ENCODE results near the gene MED13L. TPM values are rescaled to one million over a fixed set of nuclear protein-coding genes. Genes with fewer than 3 reads are reported as not detected.

MED13L gene
- total RNA-seq, 4 donors from 2014 or later: 168 to 349 (median 246) TPM

DNA sequence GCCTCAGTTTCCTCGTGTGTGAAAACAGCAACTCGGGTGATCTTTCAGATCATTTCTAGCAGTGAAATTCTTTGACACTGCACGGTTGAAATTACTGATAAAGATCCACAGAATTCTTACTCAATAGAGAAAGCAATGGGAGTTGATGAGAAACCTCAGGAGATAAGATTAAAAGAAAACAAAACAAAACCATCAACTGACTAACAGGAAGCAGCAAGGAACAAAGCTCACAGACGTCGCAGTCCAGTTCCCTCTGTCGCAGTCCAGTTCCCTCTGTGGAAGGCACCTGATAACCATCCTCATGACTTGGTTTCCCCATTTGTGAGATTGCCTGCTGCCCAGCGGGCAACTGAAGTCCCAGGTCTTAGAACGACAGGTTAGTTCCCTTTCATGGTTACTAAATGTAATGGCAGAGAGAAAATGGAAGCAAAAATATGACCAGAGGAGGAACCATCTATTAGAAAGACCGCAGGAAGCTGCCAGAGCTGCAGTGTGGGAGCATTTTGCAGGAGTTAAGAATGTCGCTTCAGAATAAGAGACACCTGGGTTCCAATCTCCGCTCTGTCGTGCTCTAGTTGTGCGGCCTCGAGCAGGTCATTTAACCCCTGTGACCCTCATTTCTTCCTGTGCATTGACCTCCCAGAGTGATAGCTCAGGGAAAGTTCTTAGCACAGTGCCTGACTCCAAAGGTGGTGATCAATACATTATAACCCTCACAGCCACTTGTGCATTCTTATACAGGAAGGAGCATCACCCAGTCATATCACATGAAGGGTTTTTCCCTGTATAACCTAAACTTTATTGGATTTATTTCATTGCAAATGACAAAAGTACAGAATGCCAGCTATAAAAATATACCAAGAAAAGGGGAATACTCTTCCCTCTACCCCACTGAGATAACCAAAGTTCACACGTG is 5.1 kb upstream of the MED13L start:
- no peaks in the 10 kb centered on the region for H3K27me3 ChIP-seq
- H3K27ac ChIP-seq: no peak overlapping the region
- intact Hi-C loops (cut with DNase I): no loop called here
- no peaks in the 10 kb centered on the region for H3K36me3 ChIP-seq
- 75 to 78% methylated on average over 15 of the region's 15 CpGs for WGBS, 2 donors
- TF ChIP-seq POLR2A (IDR thresholded peaks at IDR 0.05): no peak
- TF ChIP-seq, protein P1, sequence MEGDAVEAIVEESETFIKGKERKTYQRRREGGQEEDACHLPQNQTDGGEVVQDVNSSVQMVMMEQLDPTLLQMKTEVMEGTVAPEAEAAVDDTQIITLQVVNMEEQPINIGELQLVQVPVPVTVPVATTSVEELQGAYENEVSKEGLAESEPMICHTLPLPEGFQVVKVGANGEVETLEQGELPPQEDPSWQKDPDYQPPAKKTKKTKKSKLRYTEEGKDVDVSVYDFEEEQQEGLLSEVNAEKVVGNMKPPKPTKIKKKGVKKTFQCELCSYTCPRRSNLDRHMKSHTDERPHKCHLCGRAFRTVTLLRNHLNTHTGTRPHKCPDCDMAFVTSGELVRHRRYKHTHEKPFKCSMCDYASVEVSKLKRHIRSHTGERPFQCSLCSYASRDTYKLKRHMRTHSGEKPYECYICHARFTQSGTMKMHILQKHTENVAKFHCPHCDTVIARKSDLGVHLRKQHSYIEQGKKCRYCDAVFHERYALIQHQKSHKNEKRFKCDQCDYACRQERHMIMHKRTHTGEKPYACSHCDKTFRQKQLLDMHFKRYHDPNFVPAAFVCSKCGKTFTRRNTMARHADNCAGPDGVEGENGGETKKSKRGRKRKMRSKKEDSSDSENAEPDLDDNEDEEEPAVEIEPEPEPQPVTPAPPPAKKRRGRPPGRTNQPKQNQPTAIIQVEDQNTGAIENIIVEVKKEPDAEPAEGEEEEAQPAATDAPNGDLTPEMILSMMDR (IDR thresholded peaks at IDR 0.05): no peak
- peaks cover 0 to 5% of the 10 kb centered on the region in 2 donors for H3K4me1 ChIP-seq
- no peak for DNase-seq
- H3K4me3 ChIP-seq (replicated peaks in 1 of 3): no peak overlapping the region
- no peaks in the 10 kb centered on the region for H3K9me3 ChIP-seq

DNA sequence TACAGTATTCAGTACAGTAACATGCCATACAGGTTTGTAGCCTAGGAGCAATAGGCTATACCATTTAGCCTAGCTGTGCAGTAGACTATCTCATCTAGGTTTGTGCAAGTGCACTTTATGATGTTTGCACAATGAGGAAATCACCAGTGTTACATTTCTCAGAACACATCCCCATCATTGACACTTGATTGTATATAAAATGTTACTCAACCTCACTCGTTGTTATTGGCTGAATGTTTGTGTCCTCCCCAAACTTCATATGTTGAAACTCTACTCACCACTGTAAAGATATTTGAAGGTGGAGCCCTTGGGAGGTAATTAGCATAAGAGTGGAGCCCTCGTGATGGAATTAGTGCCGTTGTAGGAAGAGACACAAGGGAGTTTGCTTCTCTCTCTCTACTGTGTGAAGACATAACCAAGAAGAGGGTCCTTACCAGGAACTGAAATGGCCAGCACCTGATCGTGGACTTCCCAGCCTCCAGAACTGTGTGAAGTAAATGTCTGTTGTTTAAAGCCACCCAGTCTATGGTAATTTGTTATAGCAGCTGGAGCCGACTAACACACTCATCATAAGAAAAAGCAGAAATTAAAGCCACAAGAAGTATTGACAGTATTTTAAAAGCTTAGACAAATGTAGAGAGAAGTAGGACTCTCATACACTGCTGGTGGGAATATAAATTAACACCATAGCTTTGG is 3.2 kb upstream of the MED13L start:
- Histone ChIP-seq H3K4me3 (replicated peaks in 1 of 3) (no peak overlapping the region), H3K9me3 (no peaks in the 10 kb centered on the region), H3K27ac (no peak overlapping the region), H3K27me3 (no peaks in the 10 kb centered on the region), H3K36me3 (no peaks in the 10 kb centered on the region), H3K4me1 (peaks cover under 1 to 5% of the 10 kb centered on the region in 2 donors)
- DNase-seq: no peak
- WGBS, 2 donors: 81 to 85% methylated on average over 5 of the region's 5 CpGs
- TF ChIP-seq, protein P1 (IDR thresholded peaks at IDR 0.05): no peak
- no peak for TF ChIP-seq POLR2A (IDR thresholded peaks at IDR 0.05)
- intact Hi-C loops (cut with DNase I): no loop called here

DNA sequence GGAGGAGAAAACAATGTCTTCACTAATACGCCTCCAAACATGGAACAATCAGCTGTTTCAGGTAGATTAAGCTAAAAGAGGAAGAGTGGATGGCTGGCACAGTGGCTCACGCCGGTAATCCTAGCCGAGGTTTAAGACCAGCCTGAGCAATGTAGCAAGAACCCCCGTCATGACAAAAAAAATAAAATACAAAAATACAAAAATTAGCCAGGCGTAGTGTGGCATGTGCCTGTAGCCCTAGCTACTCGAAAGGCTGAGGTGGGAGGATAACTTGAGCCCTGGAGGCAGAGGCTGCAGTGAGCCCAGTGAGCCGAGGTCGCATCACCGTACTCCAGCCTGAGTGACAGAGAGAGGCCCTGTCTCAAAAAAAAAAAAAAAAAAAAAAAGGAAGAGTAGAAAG is 1.2 kb upstream of the MED13L start:
- Histone ChIP-seq H3K4me1 (peaks cover 12 to 19% of the 10 kb centered on the region in 2 donors), H3K27ac (no peak overlapping the region), H3K4me3 (replicated peaks in 1 of 3) (peak overlapping the region in 1 of 3 donors; percentile 47), H3K9me3 (no peaks in the 10 kb centered on the region), H3K36me3 (no peaks in the 10 kb centered on the region), H3K27me3 (no peaks in the 10 kb centered on the region)
- intact Hi-C loops (cut with DNase I): loop anchor here (5.0 kb wide), 1 partner anchor 319 kb away; no protein-coding TSS in a partner anchor
- peak in 1 of 2 donors; percentile 5 for DNase-seq
- 82 to 84% methylated on average over 10 of the region's 10 CpGs for WGBS, 2 donors
- no peak for TF ChIP-seq POLR2A (IDR thresholded peaks at IDR 0.05)
- TF ChIP-seq, protein P1 (IDR thresholded peaks at IDR 0.05): no peak

DNA sequence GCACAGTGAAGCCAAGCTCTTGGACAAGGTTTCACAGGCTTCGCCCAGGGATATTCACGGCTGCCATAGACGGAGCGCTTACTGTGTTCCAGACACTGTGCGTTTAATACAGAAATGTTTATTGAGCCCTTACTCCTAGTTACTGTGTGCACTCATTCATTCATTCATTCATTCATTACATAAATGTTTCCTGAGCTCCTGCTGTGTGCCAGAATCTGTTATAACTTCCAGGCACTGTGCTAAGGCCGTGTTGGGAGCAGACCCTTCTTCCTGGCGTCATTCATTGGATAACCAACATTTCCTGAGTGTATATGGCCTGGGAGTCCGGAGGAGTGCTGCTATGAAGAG is 760 bp upstream of the MED13L start:
- TF ChIP-seq POLR2A (IDR thresholded peaks at IDR 0.05): no peak
- no peaks in the 10 kb centered on the region for H3K36me3 ChIP-seq
- H3K4me1 ChIP-seq: peaks cover 16 to 19% of the 10 kb centered on the region in 2 donors
- no peaks in the 10 kb centered on the region for H3K27me3 ChIP-seq
- H3K27ac ChIP-seq: peak overlapping the region in 1 of 3 donors; percentile 53
- H3K9me3 ChIP-seq: no peaks in the 10 kb centered on the region
- no peak for DNase-seq
- peak overlapping the region in 1 of 3 donors; percentile 47 for H3K4me3 ChIP-seq (replicated peaks in 1 of 3)
- intact Hi-C loops (cut with DNase I): loop anchor here (5.0 kb wide), 1 partner anchor 319 kb away; no protein-coding TSS in a partner anchor
- WGBS, 2 donors: 47 to 59% methylated on average over 8 of the region's 8 CpGs

DNA sequence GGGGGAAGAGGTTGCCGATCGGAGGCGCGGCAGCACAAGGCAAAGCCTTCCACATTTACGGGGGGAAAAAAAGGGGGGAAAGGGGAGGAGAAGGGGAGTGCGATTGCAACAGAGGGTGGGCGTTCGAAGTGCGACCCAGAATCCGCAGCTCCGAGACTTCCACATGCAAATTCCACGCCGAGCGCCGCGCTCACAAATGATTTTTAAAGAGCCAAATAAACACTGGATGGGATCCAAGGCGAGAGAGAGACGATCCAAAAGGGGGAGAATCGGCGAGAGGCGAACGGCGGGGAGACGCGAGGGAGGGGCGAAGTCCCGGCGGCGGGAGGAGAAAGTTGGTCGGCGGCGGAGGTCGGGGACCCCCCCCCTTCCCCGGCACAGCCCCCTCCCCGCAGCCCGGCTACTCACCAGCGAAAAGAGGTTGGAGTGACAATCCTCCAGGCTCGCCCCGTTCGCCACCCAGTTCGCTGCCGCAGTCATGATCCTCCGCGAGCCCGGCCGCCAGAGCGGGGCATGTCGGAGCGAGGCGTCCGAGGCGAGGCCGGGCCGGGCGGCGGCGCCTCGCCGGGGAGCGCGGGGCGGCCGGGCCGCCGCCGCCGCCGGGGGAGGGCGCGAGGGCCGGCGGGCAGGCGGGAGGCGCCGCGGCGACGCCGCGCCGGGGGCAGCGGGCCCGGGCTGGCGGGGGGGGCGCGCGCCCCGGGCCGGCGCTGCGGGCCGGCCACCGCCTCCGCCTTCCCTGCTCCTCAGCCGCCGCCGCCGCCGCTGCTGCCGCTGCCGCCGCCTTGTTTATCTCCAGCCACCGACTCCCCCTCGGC is 634 bp downstream of the MED13L start:
- Histone ChIP-seq H3K4me1 (peaks cover 26 to 27% of the 10 kb centered on the region in 2 donors), H3K36me3 (no peaks in the 10 kb centered on the region), H3K4me3 (replicated peaks in 1 of 3) (peak overlapping the region; percentile 13 to 91 (median 49)), H3K27ac (peak overlapping the region; percentile 79 to 93 (median 90)), H3K9me3 (no peaks in the 10 kb centered on the region), H3K27me3 (no peaks in the 10 kb centered on the region)
- DNase-seq: peak; percentile 70 to 73
- TF ChIP-seq, protein P1 (IDR thresholded peaks at IDR 0.05): no peak
- no peak for TF ChIP-seq POLR2A (IDR thresholded peaks at IDR 0.05)
- WGBS, 2 donors: 1% methylated on average over 31 to 37 of the region's 104 CpGs
- intact Hi-C loops (cut with DNase I): loop anchor here (5.0 kb wide), 1 partner anchor 320 kb away; no protein-coding TSS in a partner anchor

Measured in thyroid gland (tissue), 4 donors.